Measurements from ENCODE around the gene SRRM3.
"Not testable (repeated sequence)": the region's sequence is repeated elsewhere in the genome, so short reads cannot be mapped to it uniquely, and the experiment has no call there.

SRRM3 gene
- total RNA-seq = 0 to 0.17 reads per million in 2 donors

- peak; percentile 62 for DNase-seq
Observed at GRCh38 chr7:76201732-76202665, at the start of gene SRRM3. Gene SRRM3 (plus strand): TSS chr7:76201896. CDS start chr7:76235067, 33,171 bp downstream.

DNA sequence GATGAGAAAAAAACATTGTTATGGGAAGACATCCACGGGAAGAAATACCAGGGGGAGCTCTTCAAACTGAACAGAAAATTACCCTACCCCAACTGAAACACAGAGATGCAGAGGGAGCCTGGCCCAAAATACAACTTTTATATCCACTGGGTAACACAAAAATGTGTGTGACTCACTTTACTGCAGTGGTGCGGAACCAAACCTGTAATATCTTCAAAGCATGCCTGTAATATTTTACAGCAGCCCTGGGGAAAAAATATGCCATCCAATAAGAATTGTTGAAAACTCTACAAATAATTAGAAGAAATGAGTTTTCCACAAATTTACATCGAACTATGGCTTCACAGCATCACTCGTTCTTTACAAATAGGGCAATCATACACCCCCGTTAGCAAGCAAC, 49.8 kb upstream of the SRRM3 start:
- no peak for DNase-seq

GRCh38 chr7:76153571-76154230, 48.0 kb upstream of the SRRM3 start:
- DNase-seq = not testable (repeated sequence)

GRCh38 chr7:76155938-76156337, 45.8 kb upstream of the SRRM3 start:
- DNase-seq = no peak

DNA sequence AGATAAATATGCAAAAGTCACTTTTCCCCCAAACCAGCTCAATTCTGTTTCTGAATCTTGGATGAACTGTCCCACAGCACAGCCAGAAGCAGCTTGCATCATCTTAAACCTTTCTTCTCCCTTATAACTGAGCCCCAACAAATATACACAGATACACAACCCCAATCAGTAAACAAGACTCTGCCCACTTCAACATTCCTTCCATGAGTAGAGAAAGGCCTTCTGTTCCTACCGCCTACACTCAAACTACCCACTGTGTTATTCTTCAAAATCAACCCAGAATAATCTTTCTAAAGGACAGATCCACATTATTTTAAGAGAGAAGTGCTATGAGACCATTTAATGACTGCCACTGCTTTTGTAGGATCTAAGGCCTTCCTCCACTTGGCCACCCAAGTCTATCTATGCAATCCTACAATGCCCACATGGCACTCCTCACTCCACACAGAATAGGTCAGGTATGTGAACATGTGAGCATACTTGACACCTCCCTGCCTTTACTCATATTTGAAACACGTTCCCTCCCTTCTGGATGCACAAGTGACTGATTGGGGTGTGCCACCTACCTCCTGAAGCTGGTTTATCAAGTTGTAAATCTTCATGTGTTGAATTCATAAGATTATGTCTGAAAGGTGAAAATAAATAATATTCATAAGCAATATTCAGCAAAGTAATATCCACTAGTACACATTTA, 44.6 kb upstream of the SRRM3 start:
- DNase-seq = not testable (repeated sequence)

DNA sequence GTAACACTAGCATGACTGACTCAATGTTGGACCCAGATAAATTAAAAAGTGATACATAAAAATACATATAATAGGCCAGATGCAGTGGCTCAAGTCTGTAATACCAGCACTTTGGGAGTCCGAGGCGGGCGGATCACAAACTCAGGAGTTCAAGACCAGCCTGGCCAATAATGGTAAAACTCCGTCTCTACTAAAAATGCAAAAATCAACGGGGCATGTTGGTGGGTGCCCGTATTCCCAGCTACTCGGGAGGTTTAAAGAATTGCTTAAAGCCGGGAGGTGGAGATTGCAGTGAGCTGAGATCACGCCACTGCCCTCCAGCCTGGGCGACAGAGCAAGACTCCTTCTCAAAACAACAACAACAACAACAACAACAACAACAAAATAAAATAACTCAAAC, 43.3 kb upstream of the SRRM3 start:
- DNase-seq = not testable (repeated sequence)

GRCh38 chr7:76162416-76163170, 39.1 kb upstream of the SRRM3 start:
- DNase-seq = not testable (repeated sequence)

DNA sequence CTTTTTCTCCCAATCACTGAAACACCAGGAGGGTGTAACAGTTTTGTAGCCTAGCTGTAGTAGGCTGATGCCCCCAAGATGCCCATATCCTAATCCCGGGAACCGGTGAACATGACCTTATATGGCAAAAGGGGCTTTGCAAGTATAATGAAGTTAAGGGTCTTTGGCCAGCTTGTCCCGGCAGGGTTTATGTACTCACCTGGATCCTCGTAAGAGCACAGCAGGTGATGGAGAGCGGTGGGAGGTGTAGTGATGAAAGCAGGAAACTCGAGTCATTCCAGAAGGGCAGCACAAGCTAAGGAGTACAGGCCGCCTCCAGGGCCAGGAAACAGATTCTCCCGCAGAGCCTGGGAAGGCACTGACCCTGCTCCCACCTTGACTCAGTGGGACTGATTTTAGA, 37.9 kb upstream of the SRRM3 start:
- DNase-seq = not testable (repeated sequence)

- no peak for DNase-seq
Observed at GRCh38 chr7:76165106-76165972, 36.4 kb upstream of the SRRM3 start.

- no peak for DNase-seq
Observed at GRCh38 chr7:76165973-76166403, 35.7 kb upstream of the SRRM3 start.

DNA sequence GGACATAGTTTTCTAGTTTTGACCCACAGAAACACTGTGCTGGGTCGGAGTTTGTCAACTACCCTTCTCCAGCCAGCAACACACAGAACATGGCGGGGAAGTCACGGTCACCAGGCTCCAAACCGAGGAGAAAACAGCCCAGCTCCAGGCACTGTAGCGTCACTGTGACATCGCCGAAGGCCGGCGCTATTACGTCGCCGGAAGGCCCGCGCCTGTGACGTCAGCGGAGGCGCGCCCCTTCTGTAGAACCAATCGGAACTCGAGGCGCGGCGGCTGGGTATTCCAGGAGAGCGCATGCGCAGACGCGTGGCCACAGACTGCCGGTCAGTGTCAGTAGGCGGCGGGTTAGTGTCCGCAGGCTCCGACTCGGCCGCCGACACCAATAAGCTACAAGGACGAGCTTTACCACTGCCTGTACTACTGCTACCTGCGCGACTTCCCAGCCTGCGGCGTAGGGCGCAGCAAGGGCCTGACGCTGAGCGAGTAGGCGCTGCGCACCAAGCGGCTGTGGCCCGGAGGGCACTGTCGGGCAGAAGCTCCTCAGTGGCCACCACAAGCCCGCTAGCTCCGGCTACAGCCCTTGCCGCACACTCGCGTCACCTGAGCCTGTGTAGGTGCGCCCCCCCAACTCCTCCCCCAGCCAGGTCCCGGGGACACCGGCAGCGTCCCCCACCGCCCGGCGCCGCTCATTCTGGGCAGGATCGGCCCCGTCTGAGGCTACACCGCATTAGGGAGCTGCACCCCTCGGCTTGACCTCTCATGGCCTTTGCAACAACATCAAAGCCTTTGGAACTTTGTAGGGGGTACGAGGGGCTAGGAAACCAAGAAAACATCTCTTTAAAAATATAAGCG, 35.1 kb upstream of the SRRM3 start:
- peak; percentile 85 for DNase-seq

DNA sequence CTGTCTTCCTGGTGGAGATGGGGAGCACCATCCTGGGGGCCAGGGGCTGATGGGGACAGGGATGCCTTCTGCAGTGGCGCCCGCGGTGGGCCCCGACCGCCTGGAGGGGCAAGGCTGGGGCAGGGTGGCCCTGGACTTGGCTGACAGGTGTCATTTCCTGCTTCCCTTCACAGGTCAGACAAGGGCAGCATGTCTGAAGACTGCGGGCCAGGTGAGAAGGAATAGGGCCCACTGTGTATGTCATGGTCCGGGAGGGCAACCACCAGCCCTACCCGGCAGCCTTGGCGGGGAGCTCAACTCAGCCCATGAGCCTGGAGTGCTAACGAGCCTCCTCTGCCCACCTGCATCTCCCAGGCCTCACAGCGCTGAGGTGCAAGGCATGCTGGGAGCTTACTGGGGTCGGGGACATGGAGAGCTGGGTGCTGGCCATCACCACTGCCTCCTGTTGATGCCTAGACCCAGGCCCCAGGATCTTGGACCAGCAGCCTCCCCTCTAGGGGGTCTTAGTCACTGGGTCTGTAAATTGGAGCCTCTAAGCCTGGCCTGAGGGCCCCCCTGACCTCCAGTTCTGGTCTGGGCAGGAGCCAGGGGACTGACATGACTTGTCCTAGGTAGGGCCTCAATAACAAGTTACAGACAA, 28.0 kb upstream of the SRRM3 start:
- no peak for DNase-seq

GRCh38 chr7:76176951-76177350, 24.7 kb upstream of the SRRM3 start:
- not testable (repeated sequence) for DNase-seq

DNA sequence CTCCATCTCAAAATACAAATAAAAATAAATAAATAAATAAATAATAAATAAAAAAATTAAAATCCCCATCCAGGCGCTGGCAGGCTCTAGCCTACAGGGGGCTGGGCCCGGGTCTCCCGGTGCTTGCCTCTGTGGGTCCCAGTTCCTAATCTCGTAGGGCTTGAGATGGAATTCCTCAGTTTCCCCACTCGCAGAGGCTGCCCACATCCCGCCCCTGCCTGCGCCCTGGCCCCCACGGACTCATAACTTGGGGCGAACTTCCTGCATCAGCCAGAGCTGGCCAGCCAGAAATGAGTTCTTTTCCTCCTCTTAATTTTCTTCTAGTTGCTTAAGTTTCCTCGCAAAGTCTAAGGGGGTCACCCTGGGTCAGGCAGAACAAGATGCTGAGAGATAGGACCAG, 22.0 kb upstream of the SRRM3 start:
- DNase-seq = no peak

GRCh38 chr7:76182225-76182960, 19.3 kb upstream of the SRRM3 start:
- no peak for DNase-seq

GRCh38 chr7:76185187-76185896, 16.4 kb upstream of the SRRM3 start:
- DNase-seq = no peak

DNA sequence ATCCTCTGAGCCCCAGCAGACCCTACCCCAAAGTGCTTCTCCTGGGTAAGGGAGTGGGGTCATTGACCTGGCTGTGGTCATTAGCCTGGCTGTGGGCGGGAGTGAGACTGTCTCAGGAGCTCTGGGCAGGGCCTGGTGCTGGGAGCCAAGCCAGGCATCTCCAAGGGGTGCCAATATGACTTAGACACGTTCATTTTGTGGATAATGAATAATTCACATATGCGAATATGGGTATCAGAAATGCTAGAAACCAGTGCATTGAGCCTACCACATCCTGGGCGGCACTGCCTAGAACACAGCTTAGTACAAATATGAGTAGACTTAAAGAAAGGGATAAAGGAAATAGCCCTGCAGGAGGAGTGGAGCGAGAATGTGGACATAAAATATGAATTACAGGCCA, 14.4 kb upstream of the SRRM3 start:
- DNase-seq = no peak

GRCh38 chr7:76189276-76189675, 12.4 kb upstream of the SRRM3 start:
- no peak for DNase-seq
